DMS53 treated with DMSO at 0.1 percent for 48 hours (cell line): ENCODE measurements around the gene AIPL1.

Source experiments
- DNase-seq: peaks from one replicate; lab custom pipeline; 2025; ENCODE audit not compliant: unreplicated experiment; lab: John Stamatoyannopoulos, UW

The AIPL1 gene

DNA sequence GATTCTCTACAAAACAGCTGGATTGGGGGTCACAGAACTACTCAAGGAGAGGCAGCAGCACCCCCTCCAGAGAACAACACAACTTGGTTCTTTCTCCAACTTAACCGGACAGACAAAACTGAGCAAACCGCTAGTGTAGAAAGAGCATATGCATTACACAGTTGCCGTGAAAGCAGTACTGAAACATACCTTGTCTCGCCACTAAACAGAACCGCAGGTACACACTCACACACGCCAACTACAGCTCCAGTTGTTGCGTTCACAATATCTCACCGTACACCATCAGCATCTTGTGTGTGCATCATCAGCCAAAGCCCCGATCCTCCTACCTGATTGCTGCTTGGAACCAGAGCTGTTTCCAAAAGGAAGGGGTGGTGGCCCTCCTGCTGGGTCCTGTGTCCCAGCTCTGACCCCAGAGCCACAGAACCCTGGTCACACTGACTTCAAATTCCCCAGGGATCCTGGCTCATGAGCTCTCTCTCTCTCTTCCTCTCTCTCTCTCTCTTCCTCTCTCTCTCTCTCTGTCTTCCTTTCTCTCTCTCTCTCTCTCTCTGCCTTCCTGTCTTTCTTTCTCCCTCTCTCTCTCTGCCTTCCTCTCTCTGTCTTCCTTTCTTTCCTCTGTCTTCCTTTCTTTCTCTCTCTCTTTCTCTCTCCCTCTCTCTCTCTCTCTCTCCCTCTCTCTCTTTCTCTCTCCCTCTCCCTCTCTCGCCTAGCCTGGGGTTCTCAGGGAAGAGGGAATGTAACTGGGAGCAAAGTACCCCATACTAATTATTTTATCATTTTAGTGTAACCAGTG, 17.7 kb upstream of the AIPL1 start:
- DNase-seq, result no peak

DNA sequence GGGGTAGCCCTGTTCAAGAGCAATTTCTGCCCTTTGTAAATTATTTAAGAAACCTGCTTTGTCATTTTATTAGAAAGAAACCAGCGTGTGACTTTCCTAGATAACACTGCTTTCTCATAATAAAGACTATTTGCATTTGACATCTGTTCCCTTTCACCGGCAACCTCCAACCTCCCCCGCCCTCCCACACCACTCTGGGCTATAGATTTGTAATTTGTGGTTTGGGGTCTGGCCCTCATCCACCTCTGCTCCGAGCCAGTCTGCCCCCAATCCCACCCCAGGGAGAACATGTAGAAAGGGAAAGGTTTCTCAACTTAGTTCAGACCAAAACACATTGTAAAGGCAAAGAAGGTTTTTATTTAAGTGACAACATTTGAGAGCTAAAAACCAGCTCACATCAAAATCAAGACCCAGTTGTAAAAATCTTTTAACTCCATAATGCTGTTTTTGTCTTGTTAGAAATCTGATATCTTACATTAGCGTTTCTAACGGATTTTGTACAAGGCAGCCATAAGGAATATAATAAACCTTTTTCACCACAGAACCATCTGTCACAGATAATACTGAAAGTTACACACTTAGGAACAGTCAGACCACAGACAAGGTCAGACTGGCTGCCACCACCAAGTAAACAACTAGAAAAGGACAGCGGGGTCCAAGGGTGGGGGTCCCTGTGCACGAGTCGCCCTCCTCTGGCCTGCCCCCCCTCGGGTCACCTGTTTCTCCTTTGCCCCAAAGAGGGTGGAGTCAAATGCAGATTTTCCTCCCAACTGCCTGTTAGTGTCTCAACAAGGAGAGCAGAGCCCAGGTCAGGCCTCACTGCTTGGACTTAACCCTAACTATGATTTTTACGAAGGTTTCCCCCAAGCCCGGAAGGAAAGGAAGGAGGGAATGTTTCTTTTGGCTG, 16.3 kb upstream of the AIPL1 start:
- no peak for DNase-seq

DNA sequence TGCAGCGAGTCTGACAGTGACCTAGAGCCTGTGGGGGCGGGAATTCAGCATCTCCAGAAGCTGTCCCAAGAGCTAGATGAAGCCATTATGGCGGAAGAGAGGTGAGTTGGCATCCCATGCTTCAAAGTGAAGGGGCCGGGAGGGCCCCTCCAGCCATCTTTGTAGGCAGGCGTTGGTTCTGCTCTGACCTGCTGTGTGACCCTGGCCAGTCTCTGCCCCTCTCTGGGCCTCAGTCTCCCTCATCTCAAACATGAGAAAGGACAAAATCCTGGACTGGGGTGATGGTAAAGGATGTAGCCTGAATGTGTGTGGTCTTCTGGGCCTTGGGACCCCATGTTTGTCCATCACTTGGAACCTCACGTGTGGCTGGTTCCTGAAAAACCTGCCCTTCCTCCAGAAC, 14.4 kb upstream of the AIPL1 start:
- DNase-seq, result no peak

DNA sequence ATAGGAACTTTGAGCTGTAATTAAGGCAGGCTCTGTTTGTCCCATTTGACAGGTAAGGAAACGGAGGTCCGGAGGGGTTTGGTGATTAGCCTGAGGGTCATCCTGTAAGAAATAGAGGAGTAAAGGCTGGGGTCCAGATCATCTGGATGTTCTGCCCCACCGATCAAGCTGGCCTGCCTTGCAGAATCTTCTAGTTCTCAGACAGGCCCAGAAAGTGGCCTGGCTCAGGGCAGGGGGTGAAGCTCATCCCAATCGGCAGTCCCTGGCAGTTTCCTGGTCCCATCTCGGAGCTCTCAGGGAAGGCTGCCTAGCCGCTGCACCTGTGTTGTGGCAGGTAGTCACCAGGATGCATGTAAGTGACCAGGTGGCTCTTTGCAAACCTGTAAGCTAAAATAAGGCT, 13.6 kb upstream of the AIPL1 start:
- DNase-seq, result no peak

DNA sequence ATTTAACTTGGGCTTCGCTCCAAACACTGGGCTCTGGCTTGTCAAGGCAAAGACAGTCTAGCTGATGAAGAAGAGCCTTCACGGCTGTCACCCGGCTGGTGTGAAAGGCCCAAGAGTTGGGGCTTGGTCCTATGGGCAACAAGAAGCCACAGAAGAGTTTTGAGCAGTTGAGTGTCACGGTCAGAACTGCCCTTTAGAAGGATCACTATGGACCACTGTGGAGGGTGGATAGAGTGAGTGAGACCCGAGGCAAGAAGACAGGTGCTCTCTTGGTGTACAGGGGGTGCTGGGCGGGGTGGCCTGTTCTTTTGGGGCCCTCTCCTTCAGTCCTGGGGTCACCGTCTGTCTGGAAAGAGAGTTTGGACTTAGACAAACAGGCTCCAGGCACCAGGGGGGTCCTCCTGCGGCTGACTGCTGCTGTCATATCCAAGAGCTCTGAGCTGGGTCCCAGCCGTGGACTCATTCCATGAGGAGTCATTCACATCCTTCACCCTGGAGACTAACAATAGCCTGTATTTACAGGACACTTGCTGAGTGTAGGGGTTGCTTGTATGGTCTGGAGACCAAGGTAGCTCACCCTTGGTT, 11.7 kb upstream of the AIPL1 start:
- DNase-seq, result no peak

DNA sequence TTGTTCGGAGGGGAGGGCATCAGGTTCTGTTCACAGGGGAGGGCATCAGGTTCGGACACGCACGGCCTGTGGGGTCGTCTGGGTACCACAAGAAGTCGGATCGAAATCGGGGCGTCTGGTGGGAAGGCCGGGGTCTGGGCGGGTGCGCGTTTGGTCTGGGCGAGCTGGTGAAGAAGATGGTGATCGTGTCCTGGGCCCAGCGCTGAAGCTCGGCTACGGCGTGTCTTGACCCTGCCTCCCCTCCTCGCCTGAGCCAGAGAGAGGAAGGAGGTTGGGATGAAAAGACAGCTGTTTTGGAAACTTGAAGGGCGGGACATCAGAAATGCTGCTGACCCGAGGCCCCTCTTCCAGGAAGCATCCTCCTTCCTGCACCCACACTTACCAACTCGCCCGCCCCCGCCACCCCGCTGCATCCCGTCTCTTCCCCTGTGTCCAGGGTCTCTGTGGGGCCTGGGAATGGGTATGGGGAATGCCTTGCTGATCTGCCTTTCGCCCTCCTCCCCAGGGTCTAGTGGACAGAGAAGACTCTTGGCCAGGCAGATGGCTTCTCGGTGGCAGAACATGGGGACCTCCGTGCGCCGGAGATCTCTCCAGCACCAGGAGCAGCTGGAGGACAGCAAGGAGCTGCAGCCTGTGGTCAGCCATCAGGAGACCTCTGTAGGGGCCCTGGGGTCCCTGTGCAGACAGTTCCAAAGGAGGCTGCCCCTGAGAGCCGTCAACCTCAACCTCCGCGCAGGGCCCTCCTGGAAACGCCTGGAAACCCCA, 9.8 kb upstream of the AIPL1 start:
- DNase-seq, result no peak

DNA sequence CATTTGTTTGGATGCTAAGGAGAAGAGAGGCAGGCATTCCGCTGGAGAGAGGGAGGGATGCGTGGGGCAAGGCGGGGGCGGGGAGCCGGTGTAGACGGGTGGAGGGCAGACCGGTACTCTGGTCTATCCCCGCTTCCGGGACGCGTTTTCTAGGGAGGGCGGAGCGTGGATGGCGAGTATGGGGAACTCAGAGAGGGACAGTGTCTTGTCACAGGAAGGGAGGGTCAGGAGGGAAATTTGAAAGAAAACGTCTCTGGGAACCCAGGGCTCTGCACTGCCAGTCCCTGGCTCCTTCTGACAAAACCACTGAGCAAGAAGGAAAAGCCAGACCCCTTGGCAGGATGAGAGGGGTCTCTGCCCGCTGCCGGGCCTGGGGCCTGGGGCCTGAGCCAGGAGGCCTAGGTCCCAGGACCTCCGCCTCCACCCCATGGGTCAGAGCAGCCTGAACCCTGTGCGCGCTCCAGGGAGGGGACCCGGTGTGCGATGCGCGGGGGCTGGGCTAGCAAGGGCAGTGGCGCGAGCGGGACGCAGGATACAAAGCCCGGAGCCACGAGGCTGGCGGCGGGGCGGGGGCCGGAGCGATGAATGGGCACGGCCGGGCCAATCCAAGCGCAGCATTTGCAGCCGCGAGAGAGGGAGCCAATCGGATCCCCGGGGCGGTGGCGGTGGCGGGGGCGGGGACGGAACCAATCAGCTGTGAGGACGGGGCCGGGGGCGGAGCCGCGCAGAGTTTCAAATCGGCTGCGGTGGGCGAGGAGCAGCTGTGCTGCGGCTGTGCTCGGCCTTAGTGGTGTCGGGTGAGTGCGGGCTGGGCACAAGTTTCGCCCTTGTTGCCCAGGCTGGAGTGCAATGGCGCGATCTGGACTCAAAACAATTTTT, 9.0 kb upstream of the AIPL1 start, which contains the start of gene PIMREG:
TSS of gene PIMREG (plus strand) at position 764 of the 879 bp plus-strand sequence. CDS start 656 bp downstream, outside the sequence.
- DNase-seq, result peak; percentile 94

DNA sequence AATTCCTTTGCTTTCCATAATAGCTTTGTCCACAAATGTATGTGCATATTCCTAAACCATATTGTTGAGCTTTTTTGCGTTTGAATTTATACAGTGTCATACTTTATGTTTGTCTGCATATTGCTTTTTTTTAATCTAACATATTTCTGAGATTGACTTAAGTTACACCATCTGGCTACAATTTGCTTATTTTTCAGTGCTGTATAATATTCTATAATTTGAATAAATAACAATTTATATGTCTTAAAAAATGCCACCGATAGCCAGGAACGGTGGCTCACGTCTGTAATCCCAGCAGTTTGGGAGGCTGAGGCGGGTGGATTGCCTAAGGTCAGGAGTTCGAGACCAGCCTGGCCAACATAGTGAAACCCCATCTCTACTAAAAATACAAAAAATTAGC, 7.9 kb upstream of the AIPL1 start:
- no peak for DNase-seq

DNA sequence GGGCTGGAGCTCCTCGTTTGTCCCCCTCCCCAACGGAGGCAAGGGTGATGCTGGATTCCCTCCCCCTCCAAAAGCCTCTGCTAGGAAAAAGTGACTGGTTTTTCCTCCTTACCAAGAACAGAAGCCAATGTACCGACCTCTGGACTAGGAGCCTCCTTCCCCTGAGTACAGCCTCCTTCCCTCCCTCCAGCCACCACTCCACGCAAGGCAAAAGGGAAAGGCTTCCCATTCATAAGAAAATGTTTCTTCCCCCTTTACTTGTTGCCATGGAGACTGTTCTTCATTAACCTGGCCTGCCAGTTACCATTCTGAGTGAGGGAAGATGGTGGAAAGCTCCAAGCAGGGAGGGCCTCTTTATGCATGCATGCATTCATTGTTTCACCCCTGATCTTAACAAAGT, 5.0 kb upstream of the AIPL1 start:
- DNase-seq, result no peak

DNA sequence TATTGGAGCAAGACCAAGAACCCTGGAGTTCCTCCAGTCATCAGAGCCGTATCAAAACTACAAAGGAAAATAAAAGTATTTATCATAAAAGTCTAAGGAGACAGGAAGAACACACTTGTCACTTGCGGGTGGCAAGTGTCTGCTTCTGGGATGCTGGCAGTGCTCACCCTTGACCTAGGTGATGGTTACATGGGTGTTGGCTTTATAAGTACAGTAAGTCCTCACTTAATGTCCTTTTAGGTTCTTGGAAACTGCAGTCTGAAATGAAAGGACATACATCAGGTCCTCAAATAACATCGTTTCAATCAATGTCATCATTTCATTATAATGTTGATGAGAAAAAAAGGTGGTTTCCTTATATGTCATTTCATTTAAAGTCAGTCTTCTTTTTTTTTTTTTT, 3.0 kb upstream of the AIPL1 start:
- DNase-seq, result no peak

DNA sequence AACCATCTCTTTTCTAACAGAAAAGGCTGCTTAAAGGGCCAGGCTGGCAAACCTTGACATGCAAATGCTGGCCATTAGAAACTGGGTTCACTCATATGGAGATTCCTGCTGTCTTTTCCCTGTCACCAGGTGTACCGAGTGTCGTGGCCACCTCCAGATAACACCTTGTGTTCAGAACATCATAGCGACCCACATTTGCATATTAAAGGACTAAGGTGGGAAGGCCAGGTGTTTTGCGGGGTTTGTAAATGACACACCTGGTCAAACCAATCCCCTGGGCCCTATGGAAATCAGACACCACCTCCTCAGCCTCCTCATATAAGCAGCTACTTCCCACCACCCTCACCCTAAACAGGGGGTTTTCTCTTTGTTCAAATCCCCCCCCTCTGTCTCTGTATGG, 2.5 kb upstream of the AIPL1 start:
- no peak for DNase-seq

DNA sequence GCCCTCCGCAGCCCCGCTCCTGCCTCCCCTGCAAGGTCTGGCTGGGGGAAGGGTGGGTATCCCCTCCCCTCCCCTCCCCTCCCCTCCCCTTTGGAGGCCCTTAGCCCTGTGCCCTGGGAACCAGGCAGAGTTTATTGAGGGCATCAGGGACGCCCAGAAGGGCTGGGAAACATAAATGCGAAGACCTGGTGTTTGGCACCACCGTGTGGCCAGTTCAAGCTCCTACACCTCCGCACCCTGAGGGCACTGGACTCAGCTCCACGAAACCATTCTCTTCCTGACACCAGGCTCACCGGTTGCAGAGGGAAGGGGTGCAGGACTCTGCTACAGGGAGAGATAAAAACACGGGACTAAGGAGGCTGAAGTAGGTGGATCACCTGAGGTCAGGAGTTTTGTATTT, 1.0 kb upstream of the AIPL1 start:
- DNase-seq, result peak; percentile 65

DNA sequence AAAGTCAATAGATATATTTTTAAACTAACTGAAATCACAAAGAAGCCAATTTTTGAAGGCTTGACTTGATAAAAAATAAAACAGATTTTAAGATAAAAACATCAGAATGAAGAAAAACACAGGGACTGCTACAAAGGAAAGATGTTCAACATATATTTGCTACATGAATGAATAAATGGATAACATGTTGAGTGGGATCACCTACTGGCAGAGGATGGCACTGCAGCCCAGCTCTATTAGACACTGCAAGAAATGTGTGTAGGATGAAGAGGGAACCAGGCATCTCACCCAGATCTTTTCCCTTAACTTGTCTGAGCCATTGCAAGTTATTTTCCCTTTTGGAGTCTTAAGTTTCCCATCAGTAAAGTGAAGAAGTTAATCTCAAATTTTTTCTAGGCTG, 4.2 kb downstream of the AIPL1 start:
- DNase-seq, result no peak

DNA sequence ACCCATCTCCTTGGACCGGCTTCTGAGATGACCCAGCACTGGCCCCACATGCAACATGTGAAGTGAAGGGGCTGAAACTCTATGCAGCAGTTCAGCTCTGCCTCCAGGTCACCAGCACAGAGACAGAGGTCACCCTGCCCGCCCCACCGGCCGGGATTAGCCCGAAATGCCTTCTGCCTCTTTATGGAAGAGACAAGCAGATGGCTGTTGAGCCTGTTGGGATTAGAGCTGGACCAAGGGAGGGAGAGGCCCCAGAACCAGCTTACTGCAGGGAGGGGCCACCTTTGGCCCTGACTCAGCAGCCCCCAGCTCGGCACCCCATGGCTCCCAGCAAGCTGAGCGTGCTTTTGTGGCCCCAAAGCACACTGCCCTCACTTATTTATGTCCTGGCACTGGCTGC, 5.7 kb downstream of the AIPL1 start:
- DNase-seq, result no peak

DNA sequence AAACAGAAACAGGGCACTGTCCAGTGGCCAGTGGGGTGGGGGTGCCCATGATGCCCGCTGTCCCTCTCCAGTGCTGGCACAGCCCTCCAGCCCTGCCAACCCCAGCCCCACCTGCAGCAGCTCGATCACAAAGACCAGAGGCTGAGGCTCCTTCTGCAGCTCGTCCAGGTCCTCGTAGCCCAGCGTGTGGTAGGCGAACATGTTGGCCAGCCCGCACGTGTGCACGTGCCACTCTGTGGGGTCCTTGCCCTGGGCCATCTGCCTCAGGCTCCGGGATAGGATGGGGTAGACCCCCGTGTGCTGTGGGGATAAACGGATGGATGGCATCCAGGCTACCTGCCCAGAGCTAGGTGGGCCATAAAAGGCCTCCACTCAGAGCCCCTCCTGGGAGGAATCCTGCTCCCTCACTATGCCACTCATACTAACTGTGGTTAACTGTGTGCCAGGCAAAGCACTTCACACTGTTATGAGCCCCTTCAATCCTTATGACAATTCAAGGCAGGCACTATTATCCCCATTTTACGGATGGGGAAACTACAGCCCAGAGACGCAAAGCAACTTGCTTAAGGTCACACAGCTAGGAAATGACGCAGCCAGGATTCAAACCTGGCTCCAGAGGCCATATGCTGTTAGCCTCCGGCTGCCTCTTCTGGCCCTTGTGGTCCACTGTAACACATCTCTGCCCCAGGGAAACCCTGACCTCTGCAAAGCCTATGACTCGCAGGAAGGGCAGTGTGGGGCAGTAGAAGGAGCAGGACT, 6.5 kb downstream of the AIPL1 start:
- no peak for DNase-seq

DNA sequence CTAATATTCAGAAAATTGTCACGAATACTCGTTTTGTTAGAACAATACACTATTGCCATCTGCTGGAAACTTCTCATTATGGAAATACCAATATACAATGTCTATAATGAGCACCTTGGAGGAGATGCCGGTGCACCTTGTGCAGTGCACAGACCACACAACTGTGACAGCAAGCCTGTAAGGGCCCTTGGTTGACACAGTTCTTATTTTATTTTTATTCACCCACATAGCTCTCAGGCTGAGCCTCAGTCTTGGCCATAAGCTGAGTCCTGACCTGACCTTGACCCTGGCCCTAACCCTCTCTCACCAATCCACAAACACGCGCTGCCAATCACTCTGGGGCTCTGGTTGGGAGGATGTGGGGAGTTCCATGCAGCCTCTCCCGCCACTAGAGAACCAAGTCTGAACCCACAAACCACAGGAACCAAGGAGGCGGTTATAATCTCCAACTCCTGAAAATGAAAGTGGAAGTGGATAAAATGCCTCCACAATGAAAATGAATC, 7.6 kb downstream of the AIPL1 start:
- DNase-seq, result no peak

DNA sequence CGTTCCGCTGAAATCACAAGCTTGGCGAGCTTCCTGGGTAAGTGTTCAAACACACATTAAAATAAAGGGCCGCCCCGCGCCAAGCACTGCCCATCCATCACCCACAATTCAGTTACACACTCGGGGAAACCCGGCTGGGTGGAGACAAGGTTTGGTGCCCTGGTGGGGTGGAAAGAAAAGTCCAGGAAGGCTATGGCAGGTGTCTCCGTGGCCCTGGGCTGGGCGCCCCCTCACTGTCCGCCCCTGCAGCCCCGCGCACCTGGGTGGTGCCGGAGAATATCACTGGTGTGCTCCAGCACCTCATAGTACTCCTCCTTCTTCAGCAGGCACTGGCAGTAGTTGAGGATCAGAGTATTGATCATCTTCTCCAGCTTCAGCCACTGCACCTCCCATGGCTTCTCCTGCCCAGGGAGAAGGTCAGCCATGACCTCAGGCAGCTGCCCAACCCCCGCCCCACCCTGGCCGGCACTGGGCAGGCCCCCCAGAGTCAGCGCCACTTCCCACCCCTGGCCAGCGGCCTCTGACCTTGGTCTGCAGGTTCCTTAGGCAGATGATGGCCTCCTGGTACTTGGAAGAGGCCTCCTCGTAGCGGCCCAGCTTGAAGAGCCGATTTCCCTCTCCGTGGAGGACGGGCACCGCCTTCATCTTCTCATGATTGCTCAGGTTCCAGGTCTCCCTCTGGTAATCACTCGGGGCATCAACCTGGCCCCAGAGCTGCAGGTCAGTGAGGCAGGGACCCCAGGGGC, 8.4 kb downstream of the AIPL1 start:
- no peak for DNase-seq

DNA sequence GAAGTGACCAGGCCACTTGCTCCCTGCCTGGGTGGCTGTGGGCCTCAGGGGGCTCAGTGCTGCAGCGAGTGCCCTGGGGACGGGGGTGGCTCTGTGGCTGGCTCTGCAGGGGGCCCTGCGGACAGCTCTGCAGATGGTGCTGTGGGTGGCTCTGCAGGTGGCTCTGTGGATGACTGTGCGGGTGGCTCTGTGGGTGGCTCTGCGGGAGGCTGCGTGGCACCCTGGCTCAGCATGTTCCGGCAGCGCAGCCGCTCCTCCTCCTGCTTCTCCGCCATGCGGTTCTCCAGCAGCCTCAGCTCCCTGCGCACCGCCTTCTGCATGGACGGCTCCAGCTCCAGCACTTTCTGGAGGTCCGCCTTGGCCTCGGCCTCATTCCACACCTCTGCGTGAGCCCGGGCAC, 9.5 kb downstream of the AIPL1 start:
- no peak for DNase-seq
